HepG2 (cell line): ENCODE measurements around the gene PIR. TPM values are rescaled to one million over a fixed set of nuclear protein-coding genes. Genes with fewer than 3 reads are reported as not detected.

Experiments
- BRD4 ChIP-seq: sonication (generic); formaldehyde crosslinking; IDR thresholded peaks from 2 replicates; pipeline ENCODE4 v1.4.0; 2020; ENCODE audit warnings: missing genetic modification reagents
- CEBPB ChIP-seq: IDR thresholded peaks from 2 replicates; pipeline ENCODE4 v1.6.1; 2011; ENCODE audit warnings: low read depth, low read length, improper control_type of control experiment, borderline replicate concordance
- HMG20B ChIP-seq: conservative IDR thresholded peaks from 2 replicates; pipeline ENCODE4 v1.6.1; 2016; ENCODE audit warnings: missing genetic modification reagents, missing compliant biosample characterization
- IRF2 ChIP-seq: IDR thresholded peaks from 2 replicates; pipeline ENCODE4 v1.6.1; 2018; ENCODE audit warnings: missing genetic modification reagents, missing compliant biosample characterization
- KDM6A ChIP-seq: IDR thresholded peaks from 2 replicates; pipeline ENCODE4 v1.6.1; 2016; ENCODE audit warnings: low read depth
- MZF1 ChIP-seq: sonication (generic); formaldehyde crosslinking; IDR thresholded peaks from 2 replicates; pipeline ENCODE4 v1.8.1; 2023; ENCODE audit warnings: mild to moderate bottlenecking, missing genetic modification reagents, borderline replicate concordance
- NONO ChIP-seq, 2 experiments: fragments of 450-650 bp in 1 of 2; sonication (generic) in 1 of 2; formaldehyde crosslinking in 1 of 2; IDR thresholded peaks in 1 of 2; conservative IDR thresholded peaks in 1 of 2; 2 replicates each; pipeline versions ENCODE4 v1.6.1 to v1.8.0; 2017 to 2022; ENCODE audit warnings: mild to moderate bottlenecking in 1 of 2, missing genetic modification reagents in 1 of 2, moderate library complexity in 1 of 2
- TGIF2 ChIP-seq: IDR thresholded peaks from 2 replicates; pipeline ENCODE4 v1.6.1; 2016; ENCODE audit warnings: control low read depth, missing compliant biosample characterization
- ZNF383 ChIP-seq: sonication (generic); formaldehyde crosslinking; IDR thresholded peaks from 2 replicates; pipeline ENCODE4 v1.4.0; 2020; ENCODE audit warnings: missing genetic modification reagents, mild to moderate bottlenecking, borderline replicate concordance
- ZNF510 ChIP-seq: sonication (generic); formaldehyde crosslinking; IDR thresholded peaks from 2 replicates; pipeline ENCODE4 v1.4.0; 2020; ENCODE audit warnings: low read depth, mild to moderate bottlenecking, missing genetic modification reagents
- ZNF841 ChIP-seq: sonication (generic); formaldehyde crosslinking; IDR thresholded peaks from 2 replicates; pipeline ENCODE4 v1.8.1; 2023; ENCODE audit warnings: missing genetic modification reagents, borderline replicate concordance
- polyA plus RNA-seq, 8 experiments: library from polyadenylated mRNA; depleted of rRNA in 3 of 8; stranded (reverse) in 7 of 8; unstranded in 1 of 8; fragments of >200 nt; fragmentation: Illumina TruSeq in 4 of 8; extraction: Trizol in 4 of 8; gene quantifications; 2 replicates each; pipeline versions ENCODE4 v1.2.1 to v1.2.3, GENCODE V29; 2011 to 2016; ENCODE audit warnings: low read depth in 4 of 8, missing spikeins in 1 of 8, mixed read lengths in 1 of 8; ENCODE audit not compliant: insufficient read depth in 1 of 8
- total RNA-seq, 5 experiments: library from RNA; depleted of rRNA; stranded (reverse); fragments of >200 nt; fragmentation: Illumina TruSeq; extraction: Trizol; gene quantifications; 2 replicates each; pipeline ENCODE4 v1.2.3, GENCODE V29; 2016; ENCODE audit warnings: low read depth in 1 of 5
- TF ChIP-seq, protein P1 (sequence below): sonication (generic); formaldehyde crosslinking; IDR thresholded peaks from 2 replicates; pipeline ENCODE4 v1.5.1; 2020; ENCODE audit warnings: mild to moderate bottlenecking, missing genetic modification reagents, borderline replicate concordance
- TF ChIP-seq, protein P2 (sequence below), 2 experiments: IDR thresholded peaks; 2 replicates each; pipeline ENCODE4 v1.6.1; 2011 to 2012; ENCODE audit warnings: low read length in 2 of 2, borderline replicate concordance in 1 of 2, low read depth in 1 of 2, mild to moderate bottlenecking in 1 of 2, moderate library complexity in 1 of 2
- TF ChIP-seq, protein P3 (sequence below): sonication (generic); formaldehyde crosslinking; IDR thresholded peaks from 2 replicates; pipeline ENCODE4 v1.4.0; 2020; ENCODE audit warnings: missing genetic modification reagents, borderline replicate concordance
- TF ChIP-seq, protein P4 (sequence below): sonication (generic); formaldehyde crosslinking; IDR thresholded peaks from 2 replicates; pipeline ENCODE4 v1.5.0; 2020; ENCODE audit warnings: mild to moderate bottlenecking, missing genetic modification reagents, moderate library complexity

The PIR gene
- total and polyA plus RNA-seq, 2 of the 13 experiments (the other 11 are each of a cell fraction or from before 2014, with no cell fraction given), result 12.2 to 38.0 TPM

DNA sequence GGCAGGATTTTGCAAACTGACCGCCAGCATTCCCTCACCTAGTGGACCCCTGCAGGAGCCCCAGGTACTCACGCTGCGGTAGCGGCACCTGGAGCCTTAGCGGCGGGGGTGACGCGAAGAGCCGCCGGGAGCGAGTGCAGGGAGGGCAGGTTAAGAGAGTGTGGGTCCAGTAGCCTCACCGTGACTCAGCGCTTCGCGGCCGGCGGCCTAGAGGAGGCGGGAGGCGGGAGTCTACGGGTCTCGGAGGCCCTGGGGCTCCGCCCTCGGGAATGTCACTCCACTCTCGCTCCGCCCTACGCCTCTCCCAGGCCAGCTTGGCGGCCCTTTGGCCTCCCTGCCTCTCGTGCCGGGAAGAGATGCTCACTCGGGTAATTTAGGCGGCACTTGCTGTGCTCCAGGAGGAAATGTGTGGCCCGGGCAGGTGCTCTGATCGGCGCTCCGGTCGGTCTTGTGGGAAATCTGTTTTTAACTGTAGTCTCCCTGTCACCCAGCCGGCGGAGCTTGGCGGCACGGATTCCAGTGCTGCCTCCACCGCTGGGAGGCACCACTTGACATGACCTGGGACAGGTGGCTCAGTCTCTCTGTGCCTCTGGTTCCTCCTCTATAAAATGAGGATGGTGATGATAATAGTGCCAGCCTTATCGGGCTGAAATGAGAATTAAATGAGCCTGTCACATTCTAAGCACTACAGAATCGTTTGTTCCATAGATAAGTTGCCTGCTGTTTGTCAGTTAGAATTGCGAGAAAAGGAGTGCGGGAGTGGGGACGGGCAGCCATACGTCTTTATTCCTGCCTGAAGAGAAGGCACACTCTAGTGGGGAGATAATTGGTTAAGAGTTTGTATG lies at the start of gene PIR (continued):
- TF ChIP-seq, protein P1, sequence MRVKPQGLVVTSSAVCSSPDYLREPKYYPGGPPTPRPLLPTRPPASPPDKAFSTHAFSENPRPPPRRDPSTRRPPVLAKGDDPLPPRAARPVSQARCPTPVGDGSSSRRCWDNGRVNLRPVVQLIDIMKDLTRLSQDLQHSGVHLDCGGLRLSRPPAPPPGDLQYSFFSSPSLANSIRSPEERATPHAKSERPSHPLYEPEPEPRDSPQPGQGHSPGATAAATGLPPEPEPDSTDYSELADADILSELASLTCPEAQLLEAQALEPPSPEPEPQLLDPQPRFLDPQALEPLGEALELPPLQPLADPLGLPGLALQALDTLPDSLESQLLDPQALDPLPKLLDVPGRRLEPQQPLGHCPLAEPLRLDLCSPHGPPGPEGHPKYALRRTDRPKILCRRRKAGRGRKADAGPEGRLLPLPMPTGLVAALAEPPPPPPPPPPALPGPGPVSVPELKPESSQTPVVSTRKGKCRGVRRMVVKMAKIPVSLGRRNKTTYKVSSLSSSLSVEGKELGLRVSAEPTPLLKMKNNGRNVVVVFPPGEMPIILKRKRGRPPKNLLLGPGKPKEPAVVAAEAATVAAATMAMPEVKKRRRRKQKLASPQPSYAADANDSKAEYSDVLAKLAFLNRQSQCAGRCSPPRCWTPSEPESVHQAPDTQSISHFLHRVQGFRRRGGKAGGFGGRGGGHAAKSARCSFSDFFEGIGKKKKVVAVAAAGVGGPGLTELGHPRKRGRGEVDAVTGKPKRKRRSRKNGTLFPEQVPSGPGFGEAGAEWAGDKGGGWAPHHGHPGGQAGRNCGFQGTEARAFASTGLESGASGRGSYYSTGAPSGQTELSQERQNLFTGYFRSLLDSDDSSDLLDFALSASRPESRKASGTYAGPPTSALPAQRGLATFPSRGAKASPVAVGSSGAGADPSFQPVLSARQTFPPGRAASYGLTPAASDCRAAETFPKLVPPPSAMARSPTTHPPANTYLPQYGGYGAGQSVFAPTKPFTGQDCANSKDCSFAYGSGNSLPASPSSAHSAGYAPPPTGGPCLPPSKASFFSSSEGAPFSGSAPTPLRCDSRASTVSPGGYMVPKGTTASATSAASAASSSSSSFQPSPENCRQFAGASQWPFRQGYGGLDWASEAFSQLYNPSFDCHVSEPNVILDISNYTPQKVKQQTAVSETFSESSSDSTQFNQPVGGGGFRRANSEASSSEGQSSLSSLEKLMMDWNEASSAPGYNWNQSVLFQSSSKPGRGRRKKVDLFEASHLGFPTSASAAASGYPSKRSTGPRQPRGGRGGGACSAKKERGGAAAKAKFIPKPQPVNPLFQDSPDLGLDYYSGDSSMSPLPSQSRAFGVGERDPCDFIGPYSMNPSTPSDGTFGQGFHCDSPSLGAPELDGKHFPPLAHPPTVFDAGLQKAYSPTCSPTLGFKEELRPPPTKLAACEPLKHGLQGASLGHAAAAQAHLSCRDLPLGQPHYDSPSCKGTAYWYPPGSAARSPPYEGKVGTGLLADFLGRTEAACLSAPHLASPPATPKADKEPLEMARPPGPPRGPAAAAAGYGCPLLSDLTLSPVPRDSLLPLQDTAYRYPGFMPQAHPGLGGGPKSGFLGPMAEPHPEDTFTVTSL (CRISPR knock-in tag), result no peak
- TF ChIP-seq NONO (IDR thresholded peaks at IDR 0.05) (no peak), NONO (CRISPR knock-in tag; conservative IDR thresholded peaks at IDR 0.05) (no peak), MZF1 (no peak), BRD4 (CRISPR knock-in tag) (no peak), HMG20B (CRISPR knock-in tag) (no peak), ZNF841 (no peak), ZNF510 (CRISPR knock-in tag) (no peak), ZNF383 (CRISPR knock-in tag) (no peak), IRF2 (CRISPR knock-in tag) (no peak), TGIF2 (CRISPR knock-in tag) (no peak; the same call in 1 of the 2 replicates), KDM6A (no peak), CEBPB (no peak)
- TF ChIP-seq, protein P2, sequence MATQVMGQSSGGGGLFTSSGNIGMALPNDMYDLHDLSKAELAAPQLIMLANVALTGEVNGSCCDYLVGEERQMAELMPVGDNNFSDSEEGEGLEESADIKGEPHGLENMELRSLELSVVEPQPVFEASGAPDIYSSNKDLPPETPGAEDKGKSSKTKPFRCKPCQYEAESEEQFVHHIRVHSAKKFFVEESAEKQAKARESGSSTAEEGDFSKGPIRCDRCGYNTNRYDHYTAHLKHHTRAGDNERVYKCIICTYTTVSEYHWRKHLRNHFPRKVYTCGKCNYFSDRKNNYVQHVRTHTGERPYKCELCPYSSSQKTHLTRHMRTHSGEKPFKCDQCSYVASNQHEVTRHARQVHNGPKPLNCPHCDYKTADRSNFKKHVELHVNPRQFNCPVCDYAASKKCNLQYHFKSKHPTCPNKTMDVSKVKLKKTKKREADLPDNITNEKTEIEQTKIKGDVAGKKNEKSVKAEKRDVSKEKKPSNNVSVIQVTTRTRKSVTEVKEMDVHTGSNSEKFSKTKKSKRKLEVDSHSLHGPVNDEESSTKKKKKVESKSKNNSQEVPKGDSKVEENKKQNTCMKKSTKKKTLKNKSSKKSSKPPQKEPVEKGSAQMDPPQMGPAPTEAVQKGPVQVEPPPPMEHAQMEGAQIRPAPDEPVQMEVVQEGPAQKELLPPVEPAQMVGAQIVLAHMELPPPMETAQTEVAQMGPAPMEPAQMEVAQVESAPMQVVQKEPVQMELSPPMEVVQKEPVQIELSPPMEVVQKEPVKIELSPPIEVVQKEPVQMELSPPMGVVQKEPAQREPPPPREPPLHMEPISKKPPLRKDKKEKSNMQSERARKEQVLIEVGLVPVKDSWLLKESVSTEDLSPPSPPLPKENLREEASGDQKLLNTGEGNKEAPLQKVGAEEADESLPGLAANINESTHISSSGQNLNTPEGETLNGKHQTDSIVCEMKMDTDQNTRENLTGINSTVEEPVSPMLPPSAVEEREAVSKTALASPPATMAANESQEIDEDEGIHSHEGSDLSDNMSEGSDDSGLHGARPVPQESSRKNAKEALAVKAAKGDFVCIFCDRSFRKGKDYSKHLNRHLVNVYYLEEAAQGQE (IDR thresholded peaks at IDR 0.05; ENCODE audit: borderline replicate concordance in 1 of 2, low read depth in 1 of 2, low read length in 2 of 2), result no peak
- TF ChIP-seq, protein P3, sequence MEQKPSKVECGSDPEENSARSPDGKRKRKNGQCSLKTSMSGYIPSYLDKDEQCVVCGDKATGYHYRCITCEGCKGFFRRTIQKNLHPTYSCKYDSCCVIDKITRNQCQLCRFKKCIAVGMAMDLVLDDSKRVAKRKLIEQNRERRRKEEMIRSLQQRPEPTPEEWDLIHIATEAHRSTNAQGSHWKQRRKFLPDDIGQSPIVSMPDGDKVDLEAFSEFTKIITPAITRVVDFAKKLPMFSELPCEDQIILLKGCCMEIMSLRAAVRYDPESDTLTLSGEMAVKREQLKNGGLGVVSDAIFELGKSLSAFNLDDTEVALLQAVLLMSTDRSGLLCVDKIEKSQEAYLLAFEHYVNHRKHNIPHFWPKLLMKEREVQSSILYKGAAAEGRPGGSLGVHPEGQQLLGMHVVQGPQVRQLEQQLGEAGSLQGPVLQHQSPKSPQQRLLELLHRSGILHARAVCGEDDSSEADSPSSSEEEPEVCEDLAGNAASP (CRISPR knock-in tag), result no peak
- TF ChIP-seq, protein P4, sequence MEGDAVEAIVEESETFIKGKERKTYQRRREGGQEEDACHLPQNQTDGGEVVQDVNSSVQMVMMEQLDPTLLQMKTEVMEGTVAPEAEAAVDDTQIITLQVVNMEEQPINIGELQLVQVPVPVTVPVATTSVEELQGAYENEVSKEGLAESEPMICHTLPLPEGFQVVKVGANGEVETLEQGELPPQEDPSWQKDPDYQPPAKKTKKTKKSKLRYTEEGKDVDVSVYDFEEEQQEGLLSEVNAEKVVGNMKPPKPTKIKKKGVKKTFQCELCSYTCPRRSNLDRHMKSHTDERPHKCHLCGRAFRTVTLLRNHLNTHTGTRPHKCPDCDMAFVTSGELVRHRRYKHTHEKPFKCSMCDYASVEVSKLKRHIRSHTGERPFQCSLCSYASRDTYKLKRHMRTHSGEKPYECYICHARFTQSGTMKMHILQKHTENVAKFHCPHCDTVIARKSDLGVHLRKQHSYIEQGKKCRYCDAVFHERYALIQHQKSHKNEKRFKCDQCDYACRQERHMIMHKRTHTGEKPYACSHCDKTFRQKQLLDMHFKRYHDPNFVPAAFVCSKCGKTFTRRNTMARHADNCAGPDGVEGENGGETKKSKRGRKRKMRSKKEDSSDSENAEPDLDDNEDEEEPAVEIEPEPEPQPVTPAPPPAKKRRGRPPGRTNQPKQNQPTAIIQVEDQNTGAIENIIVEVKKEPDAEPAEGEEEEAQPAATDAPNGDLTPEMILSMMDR (CRISPR knock-in tag), result peak; percentile 68
